Measurements from ENCODE around the gene HOXB5. TPM values are rescaled to one million over a fixed set of nuclear protein-coding genes. Genes with fewer than 3 reads are reported as not detected.

The HOXB5 gene
- total and polyA plus RNA-seq, 2 of the 4 experiments (the other 2 are of a cell fraction): 0.54 to 18.0 TPM

GRCh38 chr17:48549281-48549630, 44.3 kb downstream of the HOXB5 start:
- Histone ChIP-seq H2BK120ac (ENCODE audit: low read depth, low read length) (peak overlapping the region; percentile 97), H4K8ac (ENCODE audit: low read depth in 2 of 2, low read length in 2 of 2) (peak overlapping the region; percentile 63 to 96; a peak in 3 of 4 replicates), H3K18ac (ENCODE audit: low read depth, low read length) (peak overlapping the region; percentile 58), H2AK5ac (ENCODE audit: low read depth, low read length) (peak overlapping the region; percentile 97; the same call in 1 of the 2 replicates), H2AK9ac (replicated peaks; ENCODE audit: low read depth, low read length, poor library complexity) (no peak overlapping the region), H3K4me1 (ENCODE audit: control insufficient read depth, insufficient read depth, low read length) (peaks cover 43% of the 10 kb centered on the region), H3K23ac (ENCODE audit: low read depth, low read length) (peak overlapping the region; percentile 99), H2AFZ (replicated peaks; ENCODE audit: low read length, poor library complexity) (no peak overlapping the region), H2BK5ac (ENCODE audit: low read depth, low read length, poor library complexity, severe bottlenecking) (peak overlapping the region; percentile 95), H3K9me1 (ENCODE audit: insufficient read depth, low read length) (peaks cover 3% of the 10 kb centered on the region; the same call in 1 of the 2 replicates), H3K27me3 (ENCODE audit: control insufficient read depth, insufficient read depth, low read length) (no peaks in the 10 kb centered on the region), H3K9ac (ENCODE audit: low read depth, low read length) (peak overlapping the region; percentile 70), H3K14ac (replicated peaks; ENCODE audit: low read depth, low read length) (peak overlapping the region; percentile 67), H3K36me3 (ENCODE audit: control insufficient read depth, insufficient read depth, low read length) (peaks cover 26% of the 10 kb centered on the region), H3K9me3 (ENCODE audit: control insufficient read depth, insufficient read depth, low read length) (no peaks in the 10 kb centered on the region), H4K20me1 (ENCODE audit: insufficient read depth, low read length) (no peaks in the 10 kb centered on the region), H3K4ac (ENCODE audit: low read depth, low read length) (peak overlapping the region; percentile 98), H3K56ac (ENCODE audit: extremely low read depth, insufficient read depth, low read length) (peak overlapping the region; percentile 88), H2BK20ac (ENCODE audit: low read depth, low read length) (peak overlapping the region; percentile 93), H3K4me3 (ENCODE audit: insufficient read depth, low read depth, low read length) (no peak overlapping the region), H3K27ac (ENCODE audit: insufficient read depth, low read length) (peak overlapping the region; percentile 96), H3K79me1 (ENCODE audit: low read depth in 1 of 2, low read length in 2 of 2) (peaks cover 4 to 25% of the 10 kb centered on the region in 2 experiments; a peak in 2 of 4 replicates), H4K91ac (ENCODE audit: insufficient read depth, low read depth, low read length) (peak overlapping the region; percentile 64), H3K4me2 (ENCODE audit: low read depth, low read length) (no peak overlapping the region), H4K5ac (ENCODE audit: low read depth, low read length) (peak overlapping the region; percentile 35), H2BK15ac (ENCODE audit: low read depth, low read length) (peak overlapping the region; percentile 91; the same call in 2 of the 3 replicates)
- no CpG with 5 or more reads among the region's 3 CpGs for WGBS, 2 experiments (ENCODE audit: extremely low coverage in 2 of 2, insufficient read length in 1 of 2)
- TF ChIP-seq SMC3 (IDR thresholded peaks at IDR 0.05; ENCODE audit: low read depth, low read length) (no peak), CTCF (conservative IDR thresholded peaks at IDR 0.05; ENCODE audit: low read depth, low read length) (no peak), MAFK (IDR thresholded peaks at IDR 0.05; ENCODE audit: low read depth, low read length) (no peak), FOS (IDR thresholded peaks at IDR 0.05; ENCODE audit: low read depth, low read length) (no peak), RAD21 (IDR thresholded peaks at IDR 0.05; ENCODE audit: low read length) (no peak), MAZ (IDR thresholded peaks at IDR 0.05; ENCODE audit: borderline replicate concordance, low read depth, low read length) (no peak), CHD1 (IDR thresholded peaks at IDR 0.05; ENCODE audit: low read depth, low read length) (no peak), RCOR1 (IDR thresholded peaks at IDR 0.05; ENCODE audit: insufficient replicate concordance, low read length) (no peak), RFX5 (IDR thresholded peaks at IDR 0.05; ENCODE audit: low read depth, low read length) (no peak), CEBPB (IDR thresholded peaks at IDR 0.05; ENCODE audit: low read depth, low read length) (no peak), ELK1 (IDR thresholded peaks at IDR 0.05; ENCODE audit: borderline replicate concordance, low read depth, low read length) (no peak), NFE2L2 (IDR thresholded peaks at IDR 0.05; ENCODE audit: low read depth, low read length) (no peak), BHLHE40 (IDR thresholded peaks at IDR 0.05; ENCODE audit: low read depth, low read length) (no peak), MXI1 (IDR thresholded peaks at IDR 0.05; ENCODE audit: borderline replicate concordance, low read depth, low read length) (no peak), POLR2A (IDR thresholded peaks at IDR 0.05; ENCODE audit: low read depth, low read length) (no peak), USF2 (IDR thresholded peaks at IDR 0.05; ENCODE audit: low read depth, low read length) (no peak)
- peak; percentile 29 for DNase-seq
- CTCF ChIA-PET: no interaction called here
- no peak for ATAC-seq (ENCODE audit: low read depth)
- intact Hi-C loops (cut with micrococcal nuclease): no loop called here
- in situ Hi-C loops (cut with MboI; ENCODE audit: low sequenced_read_pairs): loop anchor here (10.0 kb wide), 1 partner anchor 194 kb away; no protein-coding TSS in a partner anchor
- dilution Hi-C loops (cut with HindIII; ENCODE audit: low sequenced_read_pairs, unreplicated experiment): no loop called here
- no TSS peak for BruUV-seq (replicated peaks)
- POLR2A ChIA-PET (ENCODE audit: unreplicated experiment): interaction anchor here (1.2 kb wide), 1 partner anchor 40 kb away, joined by 3 read pairs; no protein-coding TSS in a partner anchor
